HUDEP-2 (cell line): ENCODE data around the gene GLIS1.

Experiments
- DNase-seq, 76 experiments: peaks; one replicate each; lab custom pipeline; 2025; ENCODE audit not compliant: unreplicated experiment in 76 of 76; lab: John Stamatoyannopoulos, UW

The GLIS1 gene

GRCh38 chr1:53541263-53541625, 197.7 kb downstream of the GLIS1 start:
- DNase-seq = no peak

- DNase-seq = no peak
Observed at GRCh38 chr1:53540604-53541262, 198.2 kb downstream of the GLIS1 start.

- no peak for DNase-seq
Observed at GRCh38 chr1:53539711-53540603, 199.0 kb downstream of the GLIS1 start.

GRCh38 chr1:53539226-53539625, 199.7 kb downstream of the GLIS1 start:
- DNase-seq = no peak

DNA sequence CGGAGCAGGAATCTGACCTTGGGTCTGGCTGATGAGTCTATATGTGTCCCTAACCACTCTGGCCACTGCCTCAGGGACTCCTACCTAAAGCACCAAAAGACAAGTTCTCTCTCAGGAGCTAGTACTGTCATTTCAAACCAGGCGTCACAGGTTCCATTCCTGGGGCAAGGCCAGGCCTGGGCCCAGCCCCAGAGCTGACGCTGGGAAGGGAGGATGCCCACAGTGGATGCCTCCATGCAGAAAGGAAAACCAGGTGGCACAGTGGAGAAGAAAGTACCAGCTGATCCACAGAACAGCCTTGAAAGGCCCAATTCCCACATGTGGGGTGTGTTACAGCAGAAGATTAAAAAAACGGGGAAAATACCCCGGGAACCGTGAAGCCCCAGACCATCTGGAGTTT, 202.4 kb downstream of the GLIS1 start:
- no peak for DNase-seq

DNA sequence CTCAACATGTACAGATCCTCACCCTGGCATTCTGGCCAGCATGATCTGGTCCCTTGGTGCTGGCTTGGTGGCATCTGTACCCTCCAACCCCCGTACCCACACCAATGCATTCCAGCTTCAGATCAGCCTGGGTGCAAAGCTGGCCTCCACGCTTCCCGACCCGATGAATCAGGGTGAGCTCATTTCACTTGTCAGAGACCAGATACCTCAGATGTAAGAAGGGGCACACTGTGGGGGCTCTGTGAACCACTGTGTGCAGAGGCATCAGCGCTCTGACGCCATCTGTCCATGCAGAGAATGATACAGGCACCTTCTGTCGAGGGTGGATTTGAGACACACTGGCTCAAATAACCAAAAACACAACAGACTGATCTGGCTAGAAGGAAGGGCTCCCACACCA, 203.1 kb downstream of the GLIS1 start:
- DNase-seq = no peak

GRCh38 chr1:53535226-53535625, 203.7 kb downstream of the GLIS1 start:
- no peak for DNase-seq

GRCh38 chr1:53532912-53533311, 206.1 kb downstream of the GLIS1 start:
- no peak for DNase-seq

DNA sequence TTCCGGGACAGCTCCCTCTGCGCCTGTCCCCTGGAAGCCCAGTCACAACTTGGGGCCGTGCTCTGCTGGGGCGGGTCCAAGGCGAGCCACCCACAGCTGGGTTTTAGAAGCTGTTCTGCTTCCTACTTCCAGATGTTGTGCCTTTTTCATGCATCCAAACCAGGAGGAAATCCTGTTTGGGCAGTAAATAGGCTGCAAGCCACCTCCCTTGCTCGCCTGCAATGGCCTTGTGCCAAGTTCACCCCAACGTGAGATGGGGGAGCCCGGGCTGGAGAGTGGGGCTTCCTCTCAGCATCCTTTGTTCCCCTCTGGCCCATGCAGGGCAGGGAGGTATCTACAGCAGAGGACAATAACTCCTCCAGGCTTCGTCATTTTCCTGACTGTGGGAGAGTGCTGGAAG, 206.6 kb downstream of the GLIS1 start:
- DNase-seq = no peak

DNA sequence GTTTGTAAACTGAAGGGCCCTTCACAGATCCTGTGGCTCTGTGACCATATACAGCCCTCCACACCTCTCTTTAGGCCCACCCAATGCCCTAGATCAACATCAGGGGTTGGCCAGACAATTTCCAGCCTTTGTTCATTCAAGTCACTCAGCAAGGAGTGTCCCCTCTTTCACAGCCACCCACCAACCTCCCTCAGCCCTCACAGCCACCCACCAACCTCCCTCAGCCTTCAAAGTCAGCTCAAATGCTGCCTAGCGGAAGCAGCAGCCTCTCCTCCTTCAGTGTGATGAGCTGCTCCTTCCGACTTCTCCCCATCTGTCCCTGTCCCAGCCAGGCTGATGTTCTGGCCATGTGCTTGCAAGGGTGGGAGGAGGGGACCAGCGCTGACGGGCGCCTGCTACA, 208.4 kb downstream of the GLIS1 start:
- DNase-seq = no peak

GRCh38 chr1:53529555-53529954, 209.4 kb downstream of the GLIS1 start:
- no peak for DNase-seq

- DNase-seq = no peak
Observed at GRCh38 chr1:53527368-53527767, 211.6 kb downstream of the GLIS1 start.

- no peak for DNase-seq
Observed at GRCh38 chr1:53526451-53527101, 212.4 kb downstream of the GLIS1 start.

DNA sequence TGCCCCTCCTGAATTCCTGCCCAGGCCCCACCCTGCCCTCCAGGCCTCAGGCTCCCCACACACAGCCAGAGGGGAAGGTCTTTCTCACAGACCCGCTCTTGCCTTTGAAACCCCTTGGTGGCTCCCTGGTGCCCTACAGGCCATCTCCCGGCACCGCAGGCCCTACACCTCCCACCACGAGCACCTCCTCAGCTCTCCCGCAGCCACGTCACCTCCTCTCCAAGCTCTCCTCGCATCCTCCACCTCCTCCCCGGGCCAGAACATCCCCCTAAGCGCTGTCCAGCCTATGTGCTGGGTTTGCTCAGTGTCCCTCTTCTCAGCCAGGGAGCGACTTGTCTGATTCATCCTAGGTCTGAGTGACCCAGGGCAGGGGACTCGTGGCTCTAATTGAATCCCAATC, 213.4 kb downstream of the GLIS1 start:
- DNase-seq = no peak

DNA sequence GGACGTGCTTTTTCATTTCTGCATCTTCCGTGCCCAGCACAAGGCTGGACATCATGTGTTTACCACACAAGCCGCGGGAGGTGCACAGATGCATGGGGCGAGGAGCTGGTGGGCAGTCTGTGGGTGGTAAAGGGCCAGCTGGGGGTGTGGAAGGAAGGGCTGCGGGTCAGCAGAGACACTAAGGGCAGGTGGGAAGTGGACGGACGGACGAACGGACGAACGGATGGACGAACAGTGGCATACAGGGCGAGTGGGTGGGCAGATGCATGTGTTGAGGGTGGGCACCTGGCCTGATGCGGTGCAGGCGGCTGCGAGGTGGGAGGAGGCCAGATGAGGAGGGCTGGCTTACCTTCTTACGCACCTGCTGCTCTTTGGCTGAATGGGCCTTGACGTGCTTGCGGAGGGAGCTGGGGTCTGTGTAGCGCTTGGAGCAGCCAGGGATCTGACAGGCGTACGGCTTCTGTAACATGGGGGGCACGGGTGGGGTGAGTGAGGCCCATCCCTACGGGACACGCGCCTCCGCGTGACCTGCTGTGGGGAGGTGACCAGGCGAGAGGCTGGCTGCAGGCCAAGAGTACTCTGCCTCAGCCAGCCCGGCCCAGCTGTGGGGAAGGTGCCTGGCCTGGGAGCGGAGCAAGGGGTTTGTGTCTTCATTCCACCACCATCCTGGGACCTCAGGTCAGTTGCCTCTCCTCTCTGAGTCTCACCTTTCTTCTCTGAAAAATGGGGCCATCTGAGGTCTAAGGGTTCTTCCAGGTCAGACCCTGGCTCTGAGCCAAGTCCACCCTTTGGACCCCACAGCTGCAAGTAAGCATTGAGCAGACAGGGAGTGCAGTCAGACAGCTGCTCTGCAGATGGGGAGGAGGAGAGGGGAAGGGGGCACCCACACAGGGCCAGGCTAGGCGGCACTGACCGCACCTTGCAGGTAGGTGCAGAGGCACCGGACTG, 214.3 kb downstream of the GLIS1 start:
- DNase-seq = no peak

- no peak for DNase-seq
Observed at GRCh38 chr1:53521924-53522552, 216.9 kb downstream of the GLIS1 start.

- no peak for DNase-seq
Observed at GRCh38 chr1:53520481-53520880, 218.5 kb downstream of the GLIS1 start.

DNA sequence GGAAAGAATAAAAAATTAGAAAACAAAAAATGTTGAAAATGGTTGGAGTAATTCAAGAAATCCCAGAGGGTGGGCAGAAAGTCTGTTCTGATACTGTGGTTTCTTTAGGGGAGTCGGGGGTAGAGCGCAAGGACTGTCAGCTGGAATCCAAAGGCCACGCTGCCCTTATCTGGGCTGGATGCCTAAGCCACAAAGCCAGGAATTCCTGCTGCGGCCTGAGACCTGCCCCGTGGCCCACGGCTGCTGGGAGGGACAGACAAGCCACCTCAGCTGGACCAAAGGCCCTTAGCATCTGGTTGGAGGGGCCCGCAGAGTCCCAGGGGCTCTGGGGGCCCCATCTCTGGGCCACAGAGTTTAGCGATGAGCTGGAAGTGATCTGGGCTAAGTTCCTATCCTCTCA, 219.5 kb downstream of the GLIS1 start:
- DNase-seq = no peak

DNA sequence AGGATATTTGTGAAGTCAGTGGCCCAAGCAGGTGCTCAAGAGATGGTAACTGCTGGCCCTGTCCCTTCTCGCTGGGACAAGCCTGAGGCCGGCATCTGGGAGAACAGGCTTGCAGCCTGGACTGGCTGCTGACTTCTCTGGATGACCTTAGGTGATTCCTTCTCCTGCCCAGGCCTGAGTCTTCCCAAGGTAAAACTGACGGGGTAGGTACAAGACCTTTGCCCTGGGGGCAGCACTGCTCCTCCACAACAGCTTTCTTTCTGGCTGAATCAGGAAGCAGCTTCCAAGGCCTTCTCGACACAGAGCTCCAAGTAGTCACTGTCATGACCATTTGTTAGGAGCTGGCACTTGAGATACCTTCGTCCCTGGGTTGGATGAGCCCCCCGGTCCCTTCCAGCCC, 220.2 kb downstream of the GLIS1 start:
- no peak for DNase-seq

GRCh38 chr1:53517821-53518352, 221.1 kb downstream of the GLIS1 start:
- no peak for DNase-seq
